HG03175 (cell line): ENCODE data around the gene EPN2.

Source experiments
- ATAC-seq: cut with Tn5 transposase; IDR thresholded peaks from one replicate; pipeline ENCODE4 v1.9.1; 2021; ENCODE audit warnings: mild to moderate bottlenecking, moderate library complexity; ENCODE audit not compliant: unreplicated experiment

EPN2 gene

DNA sequence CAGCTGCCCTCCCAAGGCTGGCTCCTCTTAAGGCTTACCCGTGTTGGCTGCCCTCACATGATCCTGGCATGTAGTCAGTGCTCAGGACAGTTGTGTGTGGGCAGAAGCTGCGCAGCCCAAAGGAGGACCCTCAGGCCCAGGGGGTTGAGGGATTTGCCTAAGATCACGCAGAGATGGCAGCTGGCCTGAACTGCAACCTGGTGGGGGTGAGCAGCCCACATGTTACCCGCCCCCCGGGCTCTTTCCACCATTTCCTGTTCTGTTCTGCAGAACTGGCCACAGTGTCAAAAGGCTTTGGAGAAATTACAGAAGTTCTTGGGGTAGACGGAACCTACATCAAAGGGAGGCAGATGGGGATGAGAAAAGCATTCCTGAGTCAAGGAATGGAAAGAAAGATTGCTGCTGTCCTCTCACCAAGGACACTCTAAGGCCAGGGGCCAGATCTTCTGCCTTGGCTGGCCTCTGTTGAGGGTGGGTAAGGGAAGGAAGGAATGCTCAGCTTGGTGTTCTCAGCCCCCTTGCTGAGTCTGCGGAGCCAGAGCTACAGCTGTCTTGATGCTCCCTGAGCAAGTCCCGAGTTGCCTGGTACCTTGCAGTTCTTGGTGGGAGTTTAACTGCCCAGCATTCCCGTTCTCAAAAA lies 53.0 kb downstream of the EPN2 start:
- no peak for ATAC-seq

DNA sequence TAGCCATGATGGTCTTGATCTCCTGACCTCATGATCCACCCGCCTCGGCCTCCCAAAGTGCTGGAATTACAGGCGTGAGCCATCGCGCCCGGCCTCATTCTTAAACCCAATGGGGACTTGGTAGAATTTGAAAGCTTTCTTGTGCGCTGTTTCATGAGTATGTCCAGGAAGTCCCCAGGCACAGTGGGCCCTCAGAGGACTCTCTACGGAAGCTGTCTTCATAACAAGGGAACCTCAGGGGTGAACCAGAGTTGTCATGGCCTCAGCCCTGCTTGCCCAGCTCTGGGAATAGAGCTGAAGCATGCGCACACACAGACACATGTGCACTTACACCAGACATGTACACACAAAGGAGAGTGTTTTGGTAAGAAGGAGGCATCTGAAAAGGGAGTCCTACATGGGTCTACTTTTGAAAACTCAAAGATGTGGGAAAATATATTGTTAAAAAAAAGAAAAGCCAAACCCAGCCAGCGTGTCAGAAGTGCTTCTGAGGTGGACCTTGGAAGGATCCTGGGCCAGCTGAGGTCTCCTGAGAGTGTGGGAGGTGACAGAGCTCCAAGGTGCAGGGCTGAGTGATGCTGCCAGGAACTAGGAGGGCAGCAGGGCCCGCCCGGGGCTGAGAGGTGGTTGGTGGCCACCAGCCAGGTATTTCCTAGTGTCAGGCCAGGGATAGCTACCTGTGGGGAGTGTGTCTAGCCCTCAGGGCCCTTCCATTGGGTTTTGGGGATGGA lies 54.6 kb downstream of the EPN2 start:
- ATAC-seq = no peak

DNA sequence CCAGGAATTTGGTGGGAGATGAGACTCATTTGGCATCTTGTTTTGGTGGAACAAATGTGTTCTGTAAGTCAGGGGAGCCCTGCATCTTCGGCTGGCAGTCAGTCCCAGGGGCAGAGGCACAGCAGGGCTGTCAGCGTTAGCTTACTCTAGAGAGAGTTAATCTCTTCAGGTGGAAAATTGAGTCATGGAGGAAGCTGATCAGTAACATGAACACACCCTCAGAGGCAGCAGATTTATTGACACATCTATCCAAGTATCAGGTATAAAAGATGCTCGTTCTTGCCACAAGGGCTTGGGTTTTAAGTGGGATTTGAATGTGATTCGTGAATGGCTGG lies 55.2 kb downstream of the EPN2 start:
- no peak for ATAC-seq

DNA sequence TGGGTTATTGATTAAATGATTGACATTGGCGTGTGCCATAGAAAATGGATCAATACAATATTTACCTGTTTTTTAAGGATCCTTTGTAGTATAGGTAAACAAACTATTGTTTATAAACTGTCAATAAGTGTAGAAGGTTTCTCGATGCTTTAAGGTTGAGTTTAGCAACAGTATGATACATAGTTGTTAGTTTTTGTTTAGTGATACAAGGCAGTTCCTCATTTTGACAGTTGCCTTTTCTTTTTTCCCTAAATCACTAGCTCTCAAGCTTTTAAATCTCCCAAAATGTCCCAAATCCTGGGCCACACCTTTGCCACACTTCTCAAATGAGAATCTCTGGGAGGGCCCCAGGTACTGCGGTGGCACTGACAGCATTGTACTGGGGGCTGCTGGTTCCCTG lies 57.3 kb downstream of the EPN2 start:
- ATAC-seq = no peak

DNA sequence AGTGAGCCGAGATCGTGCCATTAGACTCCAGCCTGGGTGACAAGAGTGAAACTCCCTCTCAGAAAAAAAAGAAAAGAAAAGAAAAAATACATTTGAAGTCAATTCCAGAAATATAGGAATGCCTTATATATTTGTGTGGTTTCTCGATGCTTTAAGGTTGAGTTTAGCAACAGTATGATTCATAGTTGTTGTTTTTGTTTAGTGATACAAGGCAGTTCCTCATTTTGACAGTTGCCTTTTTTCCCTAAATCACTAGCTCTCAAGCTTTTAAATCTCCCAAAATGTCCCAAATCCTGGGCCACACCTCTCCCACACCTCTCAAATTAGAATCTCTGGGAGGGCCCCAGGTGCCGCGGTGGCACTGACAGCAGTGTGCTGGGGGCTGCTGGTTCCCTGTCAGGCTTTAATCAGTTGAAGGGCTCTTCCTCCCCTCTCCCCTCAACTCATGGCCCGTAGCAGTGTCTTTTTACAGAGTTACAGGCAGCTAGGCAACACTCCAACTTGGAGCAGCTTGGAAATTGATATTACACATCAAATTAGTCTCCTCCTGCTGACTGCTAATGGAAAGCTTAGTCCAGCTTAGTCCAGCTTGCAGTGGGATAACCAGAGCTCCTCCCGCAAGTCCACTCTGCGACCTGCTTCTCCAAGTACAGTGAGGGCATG lies 58.4 kb downstream of the EPN2 start:
- no peak for ATAC-seq

DNA sequence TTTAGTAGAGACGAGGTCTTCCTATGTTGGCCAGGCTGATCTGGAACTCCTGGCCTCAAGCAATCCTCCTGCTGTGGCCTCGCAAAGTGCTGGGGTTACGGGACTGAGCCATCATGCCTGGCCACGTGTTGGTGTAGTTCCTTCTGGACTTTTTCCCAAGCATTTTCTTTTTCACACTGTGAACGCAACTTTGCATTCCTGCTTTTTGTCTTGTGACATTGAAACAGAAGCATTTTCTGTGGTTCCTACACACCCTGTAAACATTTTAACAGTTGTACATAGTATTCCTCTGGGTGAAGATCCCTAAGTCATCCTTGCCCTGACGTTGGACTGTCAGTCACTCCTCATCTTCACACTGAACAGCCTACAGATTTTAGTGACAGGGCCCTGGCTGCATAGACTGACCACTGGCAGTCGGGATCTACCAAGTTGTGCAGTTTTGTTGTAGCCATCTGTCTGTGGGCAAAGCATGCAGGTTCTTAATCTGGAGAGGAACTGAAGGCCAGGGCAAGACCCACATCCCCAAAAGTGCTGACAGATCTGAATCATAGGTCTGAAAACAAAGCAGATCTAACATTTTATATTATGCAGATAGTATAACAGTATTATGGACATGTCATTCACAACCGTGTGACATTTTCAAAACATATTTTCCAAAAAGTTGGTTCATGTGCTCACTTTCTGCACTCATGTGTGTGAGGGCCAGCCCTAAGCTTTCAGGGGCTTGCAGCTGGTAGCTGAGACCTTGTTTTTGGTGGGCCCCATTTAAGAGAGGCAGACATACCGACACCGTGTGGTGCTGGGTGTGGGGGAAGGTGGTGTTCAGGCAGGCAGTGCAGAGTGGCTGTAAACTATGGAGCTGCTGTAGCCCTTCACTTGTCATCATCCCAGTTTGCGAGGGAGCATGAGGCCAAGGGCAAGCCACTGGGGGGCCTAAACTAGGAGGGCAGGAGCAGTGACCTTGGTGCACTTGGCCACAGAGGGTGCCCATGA lies 59.9 kb downstream of the EPN2 start:
- no peak for ATAC-seq

DNA sequence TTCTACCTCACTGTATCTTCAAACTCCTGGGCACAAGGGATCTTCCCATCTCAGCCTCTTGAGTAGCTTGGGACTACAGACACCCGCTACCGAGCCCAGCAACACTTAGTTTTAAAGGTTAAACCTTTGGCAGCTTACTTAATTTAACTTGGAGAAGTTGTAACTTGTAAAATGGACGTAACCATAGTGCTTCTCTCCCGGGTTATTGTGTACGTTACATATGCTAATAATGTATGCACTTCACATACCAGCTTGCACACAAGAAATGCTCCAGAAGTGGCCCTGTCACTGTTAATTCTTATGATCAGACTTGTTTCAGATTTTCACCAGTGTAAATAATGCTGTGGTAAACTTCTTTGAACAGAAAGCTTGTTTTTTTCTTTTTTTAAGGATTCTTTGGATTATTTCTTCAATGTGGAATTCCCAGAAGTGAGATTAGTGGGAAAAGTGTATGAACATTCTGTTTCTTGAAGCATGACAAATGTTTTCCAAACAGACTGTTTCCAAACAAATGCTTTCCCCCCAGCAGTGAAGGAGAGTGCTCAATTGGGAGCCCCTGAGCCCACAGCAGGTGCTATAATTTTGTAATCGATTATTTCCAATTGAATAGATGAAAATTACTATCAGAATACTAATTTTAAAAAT lies 61.5 kb downstream of the EPN2 start:
- no peak for ATAC-seq

DNA sequence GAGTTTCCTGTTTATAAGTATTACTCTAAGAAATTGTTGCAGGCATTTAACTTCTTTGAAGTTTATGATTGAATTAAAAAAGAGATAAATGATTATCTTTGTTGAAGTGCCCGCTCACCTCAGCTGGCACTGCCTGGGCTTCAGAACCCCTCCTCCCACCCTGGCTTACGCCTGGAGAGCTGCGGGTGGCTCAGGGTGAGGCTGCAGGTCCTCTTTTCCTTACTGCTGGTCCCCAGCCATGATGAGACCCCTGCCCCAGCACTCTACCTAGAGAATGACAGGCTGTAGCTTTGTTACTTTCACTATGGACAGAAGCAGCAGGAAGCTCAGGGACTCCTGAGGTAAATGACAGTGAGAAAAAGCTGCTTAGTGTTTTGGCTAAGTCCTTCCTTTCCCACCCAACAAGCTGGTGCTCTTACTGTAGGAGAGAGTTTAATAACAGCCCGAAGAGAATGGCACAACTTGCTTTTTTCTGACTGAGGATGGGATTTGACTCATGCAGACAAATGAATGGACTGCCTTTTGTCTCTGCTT lies 62.1 kb downstream of the EPN2 start:
- no peak for ATAC-seq

DNA sequence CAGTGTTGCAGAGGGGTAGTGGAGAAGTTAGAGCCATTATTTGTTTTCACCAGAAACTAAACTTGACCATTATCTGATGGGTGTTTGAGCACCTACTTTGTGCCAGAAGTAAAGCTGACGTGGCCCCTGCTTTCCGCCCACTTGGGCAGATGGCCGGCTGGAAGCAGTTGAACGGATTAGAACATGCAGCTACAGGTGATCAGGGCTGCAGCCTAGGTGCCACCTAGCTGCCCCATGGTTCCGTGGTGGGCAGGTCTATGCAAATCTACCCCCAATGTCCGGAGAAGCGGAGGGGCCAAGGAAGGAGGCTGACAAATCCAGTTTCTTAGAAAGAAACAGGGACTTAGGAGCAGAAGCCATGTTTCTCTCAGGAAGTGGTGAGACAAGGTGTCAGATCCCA lies 62.7 kb downstream of the EPN2 start:
- ATAC-seq = no peak

DNA sequence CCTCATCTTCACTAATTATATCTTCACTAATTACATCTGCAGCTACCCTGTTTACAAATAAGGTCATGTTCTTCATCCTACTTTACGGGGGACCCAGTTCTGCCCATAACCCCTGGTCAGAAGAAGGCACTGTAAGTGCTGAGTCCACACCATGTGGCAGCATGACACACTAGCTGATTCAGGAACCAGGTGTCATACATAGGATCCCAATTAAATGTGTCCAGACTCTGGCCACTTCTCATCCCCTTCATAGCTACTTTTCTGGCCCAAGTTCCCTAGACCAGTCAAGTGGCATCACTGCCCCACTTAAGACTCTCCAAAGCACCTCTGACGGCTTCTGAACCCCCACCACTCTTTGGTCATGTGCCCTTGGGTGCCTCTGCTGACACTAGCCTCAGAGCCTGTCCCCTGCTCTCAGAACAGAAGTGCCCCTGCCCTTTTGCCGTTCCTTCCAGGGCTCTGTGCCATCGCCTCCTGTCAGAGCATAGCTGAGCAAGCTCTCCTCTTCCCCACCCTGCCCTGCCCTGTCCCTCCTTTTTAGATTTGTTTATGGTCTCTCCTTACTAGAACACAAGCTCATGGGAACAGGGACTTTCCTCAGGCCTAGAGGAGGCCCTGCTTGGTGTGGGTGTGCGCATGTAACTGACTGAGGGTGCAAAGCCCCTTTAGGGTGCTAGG lies 64.2 kb downstream of the EPN2 start:
- no peak for ATAC-seq

DNA sequence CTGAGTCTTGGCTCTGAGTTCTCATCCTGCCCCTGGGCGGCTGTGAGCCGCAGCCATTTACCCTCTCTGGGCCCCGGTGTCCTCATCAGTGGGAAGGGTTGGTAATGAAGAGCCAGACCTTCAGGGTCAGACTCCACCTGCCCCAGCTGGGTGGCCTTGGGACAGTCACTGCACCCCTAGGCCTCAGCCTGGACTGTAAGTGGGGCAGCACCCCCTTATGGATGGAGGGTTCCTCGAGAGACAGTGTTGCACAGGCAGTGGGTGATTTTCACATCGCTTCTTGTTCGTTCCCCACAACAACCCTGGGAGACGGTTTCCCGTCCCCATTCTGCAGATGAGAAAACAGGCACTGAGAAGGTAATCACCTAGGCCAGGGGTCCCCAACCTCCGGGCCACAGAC lies 64.8 kb downstream of the EPN2 start:
- no peak for ATAC-seq

DNA sequence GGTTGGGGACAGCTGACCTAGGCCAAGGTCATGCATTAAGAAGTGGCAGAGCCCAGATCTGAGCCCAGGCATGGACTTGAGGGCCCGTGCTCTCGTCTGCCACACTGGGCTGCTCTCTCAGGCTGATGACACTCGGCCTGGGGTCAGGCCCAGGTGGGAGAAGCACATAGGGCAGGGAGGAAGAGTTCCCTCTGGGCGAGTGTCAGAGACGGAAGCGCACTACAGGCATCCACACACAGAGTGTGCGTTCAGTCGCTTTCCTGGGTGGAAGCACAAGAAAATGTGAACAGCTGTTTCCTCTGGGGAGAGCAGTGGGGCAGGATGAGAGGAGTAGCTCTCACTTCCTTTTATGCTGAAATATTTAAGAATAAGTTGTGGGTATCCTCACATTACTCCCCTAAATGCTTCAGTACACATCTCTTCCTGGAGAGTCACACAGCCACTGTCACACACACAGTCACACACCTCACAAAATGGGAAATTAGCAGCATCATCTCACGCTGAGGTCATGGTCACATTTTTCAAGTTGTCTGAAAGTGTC lies 65.7 kb downstream of the EPN2 start:
- ATAC-seq = no peak

DNA sequence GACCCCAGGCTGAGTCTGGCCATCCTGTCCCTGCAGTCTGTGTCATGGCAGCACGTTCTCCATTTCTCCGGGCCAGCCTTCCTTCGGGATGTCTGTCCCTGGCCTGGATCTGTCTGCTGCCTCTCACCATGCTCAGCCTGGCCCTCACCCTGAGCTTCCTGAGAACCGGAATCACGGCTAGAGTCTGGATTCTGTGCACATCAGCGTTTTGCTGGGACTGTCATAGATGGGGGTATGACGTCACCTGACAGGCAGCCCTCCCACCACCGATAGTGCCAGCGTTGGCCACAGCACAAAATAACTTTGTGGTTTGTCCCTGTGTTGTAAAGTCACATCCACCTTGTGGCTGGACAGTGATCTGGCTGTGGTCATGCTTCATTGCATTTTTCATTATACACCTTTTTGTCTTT lies 66.2 kb downstream of the EPN2 start:
- ATAC-seq = no peak

DNA sequence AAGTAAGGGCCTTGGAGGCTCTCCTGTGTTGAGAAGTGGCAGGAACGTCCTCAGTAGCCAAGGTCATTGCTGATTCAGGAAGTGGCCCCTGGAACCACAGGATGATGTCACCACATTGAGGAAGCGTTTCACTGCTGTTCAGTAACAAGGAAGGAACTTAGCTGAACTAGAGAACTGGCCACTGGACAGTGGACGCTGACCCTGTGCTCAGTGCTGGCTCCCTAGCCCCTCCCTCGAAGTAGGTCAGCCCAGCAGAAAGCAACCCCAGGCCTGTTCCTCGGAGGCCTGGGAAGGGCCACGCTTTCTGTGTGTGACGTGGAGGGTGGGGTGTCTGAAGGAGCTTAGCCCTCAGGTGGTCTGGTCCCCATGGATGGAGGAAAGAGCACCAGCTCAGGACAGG lies 67.0 kb downstream of the EPN2 start:
- no peak for ATAC-seq

DNA sequence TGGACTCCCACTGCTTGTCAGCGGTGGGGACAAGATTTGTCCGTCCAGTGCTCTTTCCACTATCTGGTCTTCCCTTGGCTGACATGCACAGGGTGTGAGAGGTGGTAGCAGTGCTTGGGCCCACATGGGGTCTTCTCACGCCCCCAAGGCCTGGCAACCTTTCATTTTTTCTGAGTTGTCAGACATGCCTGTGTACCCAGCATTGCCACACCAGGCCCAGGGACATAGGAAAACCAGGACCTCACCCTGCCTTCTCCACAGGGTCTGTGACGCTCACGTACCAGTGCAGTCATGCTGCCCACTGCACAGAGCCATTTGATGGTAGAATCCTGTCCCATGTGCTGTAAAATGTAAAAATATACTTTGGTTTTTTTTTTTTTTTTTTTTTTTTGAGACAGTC lies 67.6 kb downstream of the EPN2 start:
- ATAC-seq = no peak

DNA sequence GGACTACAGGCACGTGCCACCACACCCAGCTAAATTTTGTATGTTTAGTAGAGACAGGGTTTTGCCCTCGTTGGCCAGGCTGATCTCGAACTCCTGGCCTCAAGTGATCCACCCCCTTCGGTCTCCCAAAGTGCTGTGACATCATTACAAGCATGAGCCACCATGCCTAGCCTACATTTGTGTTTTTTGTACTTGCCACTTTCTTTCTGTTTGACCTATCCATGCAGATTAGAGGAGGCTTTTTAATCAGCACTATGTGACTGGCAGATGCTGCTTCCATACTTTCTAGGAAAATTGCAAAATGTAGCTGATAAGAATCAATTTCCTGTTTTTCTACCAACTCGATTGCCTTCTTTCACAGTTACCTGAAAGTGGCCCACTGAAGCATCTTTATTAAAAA lies 68.1 kb downstream of the EPN2 start:
- ATAC-seq = no peak

DNA sequence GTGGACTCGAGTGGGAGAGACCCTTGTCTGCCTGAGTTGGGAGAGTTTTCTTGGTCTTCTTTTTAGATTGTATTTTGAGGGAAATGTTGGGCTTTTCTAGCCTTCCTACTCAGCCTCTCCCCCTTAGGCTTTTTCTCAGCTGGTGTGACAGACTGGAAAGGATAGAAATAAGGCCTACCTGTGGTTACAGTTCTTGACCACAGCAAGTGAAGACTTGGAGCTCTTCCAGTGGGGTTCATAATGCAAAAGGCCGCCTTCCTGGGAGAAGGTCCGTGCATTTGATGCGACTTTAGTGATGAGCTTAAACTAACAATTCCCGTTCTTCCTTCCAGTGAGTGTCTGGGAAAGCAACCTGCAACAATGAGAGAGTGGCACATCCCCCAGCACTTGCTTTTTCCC lies 68.6 kb downstream of the EPN2 start:
- ATAC-seq = no peak

DNA sequence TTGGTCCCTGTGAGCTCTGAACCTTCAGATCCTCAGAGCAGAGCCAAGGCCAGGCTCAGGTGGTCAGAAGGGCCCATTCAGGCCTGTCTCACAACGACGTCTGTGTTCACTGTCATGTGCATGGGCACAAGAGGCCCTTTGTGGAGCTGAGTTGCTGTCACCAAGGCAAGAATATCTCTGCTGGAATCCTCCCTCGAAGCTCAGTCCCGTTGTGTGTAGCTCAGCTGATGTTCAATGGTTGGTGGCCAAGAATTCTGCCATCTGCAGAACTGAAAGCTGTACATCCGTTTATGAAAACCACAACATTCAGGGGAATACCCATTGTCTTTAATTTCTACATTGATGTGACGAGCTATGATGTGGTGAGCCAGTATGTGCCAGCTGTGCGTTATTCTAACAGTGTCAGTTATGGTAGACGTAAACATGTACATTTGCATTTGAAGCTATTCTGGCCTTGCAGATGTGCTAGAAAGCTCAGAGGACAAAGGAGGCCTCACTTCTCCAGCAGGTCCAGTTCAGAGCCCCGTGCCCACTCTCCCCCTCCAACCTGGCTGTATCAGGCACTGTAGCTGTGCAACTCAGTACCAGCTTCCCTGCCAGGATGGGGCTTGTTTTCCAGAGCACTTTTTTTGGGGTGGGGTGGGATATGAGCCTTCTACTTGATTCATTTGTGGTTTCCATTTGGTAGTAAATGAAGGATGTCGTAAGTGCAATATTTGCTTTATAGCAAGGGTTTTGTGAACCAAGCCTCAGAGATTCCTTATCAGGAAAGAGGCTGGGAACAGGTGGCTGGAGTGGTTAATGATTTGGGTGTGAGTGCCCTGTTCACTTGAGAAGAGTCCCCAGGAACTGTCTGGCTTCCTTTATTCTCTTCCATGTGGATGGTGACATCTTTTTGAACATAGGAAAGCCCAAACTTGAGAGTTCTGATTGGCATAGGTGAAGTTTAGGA lies 69.3 kb downstream of the EPN2 start:
- peak; percentile 82 for ATAC-seq

DNA sequence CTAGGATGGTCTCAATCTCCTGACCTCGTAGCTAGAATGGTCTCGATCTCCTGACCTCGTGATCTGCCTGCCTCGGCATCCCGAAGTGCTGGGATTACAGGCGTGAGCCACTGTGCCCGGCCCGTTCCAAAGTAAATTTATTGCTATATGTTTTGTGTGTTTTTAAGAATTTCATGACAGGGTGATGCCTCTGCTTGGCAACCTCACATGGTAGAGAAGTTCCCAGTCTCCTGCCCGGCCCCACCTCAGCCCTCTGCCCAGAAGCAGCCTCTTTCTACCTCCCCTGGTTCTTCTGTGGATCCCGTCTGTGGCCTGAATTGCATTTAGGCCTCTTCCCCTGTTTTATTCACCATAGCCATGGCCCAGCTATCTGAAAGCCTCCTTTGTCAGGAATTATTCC lies 70.4 kb downstream of the EPN2 start:
- no peak for ATAC-seq
